SU-DHL-6 (cell line): ENCODE measurements around the gene MOCS1.

Source experiments
- H2AFZ ChIP-seq: fragments of 200-600 bp; sonication (generic); 2 replicates; pipeline ENCODE4 v1.6.1; 2014; ENCODE audit warnings: low read depth, mild to moderate bottlenecking, moderate library complexity, mixed read lengths, antibody characterized with exemption, low read length; ENCODE audit not compliant: severe bottlenecking
- H3F3A ChIP-seq: fragments of 200-600 bp; shearing (Covaris generic); 2 replicates; pipeline ENCODE4 v1.6.0; 2016; ENCODE audit warnings: antibody characterized with exemption, mild to moderate bottlenecking; ENCODE audit not compliant: insufficient read depth
- H3K27ac ChIP-seq: fragments of 200-600 bp; sonication (generic); 2 replicates; pipeline ENCODE4 v1.5.1; 2016; ENCODE audit warnings: low read depth, mild to moderate bottlenecking, low read length, moderate library complexity, mixed read lengths
- H3K27me3 ChIP-seq: fragments of 200-600 bp; sonication (generic), shearing (Covaris generic); 2 replicates; pipeline ENCODE4 v1.6.0; 2014; ENCODE audit warnings: mild to moderate bottlenecking, low read length
- H3K36me3 ChIP-seq: fragments of 200-600 bp; sonication (generic); 2 replicates; pipeline ENCODE4 v1.6.1; 2014; ENCODE audit warnings: mild to moderate bottlenecking, low read length, mixed read lengths
- H3K4me2 ChIP-seq: fragments of 300-600, 200-600 bp; shearing (Covaris generic), sonication (generic); 2 replicates; pipeline ENCODE4 v1.6.0; 2014; ENCODE audit warnings: low read length, low read depth, mild to moderate bottlenecking; ENCODE audit not compliant: poor library complexity, severe bottlenecking
- H3K4me3 ChIP-seq: fragments of 200-600 bp; sonication (generic); 2 replicates; pipeline ENCODE4 v1.5.1; 2014; ENCODE audit warnings: antibody characterized with exemption, low read length, mild to moderate bottlenecking, mixed read lengths; ENCODE audit not compliant: insufficient read depth, poor library complexity, severe bottlenecking
- H3K79me2 ChIP-seq: fragments of 200-600 bp; sonication (generic); 2 replicates; pipeline ENCODE4 v1.6.1; 2014; ENCODE audit warnings: mild to moderate bottlenecking, low read length, moderate library complexity; ENCODE audit not compliant: insufficient read depth
- H3K9ac ChIP-seq: fragments of 200-600 bp; sonication (generic); 2 replicates; pipeline ENCODE4 v1.7.0; 2014; ENCODE audit warnings: mild to moderate bottlenecking, low read length
- H3K9me2 ChIP-seq: fragments of 200-600 bp; sonication (generic); replicated peaks from 2 replicates; pipeline ENCODE4 v1.6.1; 2014; ENCODE audit warnings: low read length; ENCODE audit not compliant: insufficient read depth
- H3K9me3 ChIP-seq: fragments of 200-600 bp; sonication (generic); 2 replicates; pipeline ENCODE4 v1.6.1; 2014; ENCODE audit warnings: low read length, mixed read lengths; ENCODE audit not compliant: insufficient read depth
- H4K20me1 ChIP-seq: fragments of 200-600 bp; sonication (generic); 2 replicates; pipeline ENCODE4 v1.6.1; 2014; ENCODE audit warnings: low read depth, mild to moderate bottlenecking, antibody characterized with exemption, low read length, moderate library complexity, mixed read lengths
- CTCF ChIP-seq: fragments of 200-600 bp; sonication (generic); IDR thresholded peaks from one replicate; pipeline ENCODE4 v1.5.1; 2017; ENCODE audit warnings: antibody characterized with exemption, mild to moderate bottlenecking, low read length, moderate library complexity; ENCODE audit not compliant: insufficient read depth, poor library complexity, severe bottlenecking
- EZH2phosphoT487 ChIP-seq: fragments of 200-600 bp; sonication (generic), shearing (Covaris generic); conservative IDR thresholded peaks from 2 replicates; pipeline ENCODE4 v1.6.1; 2018; ENCODE audit warnings: mild to moderate bottlenecking, antibody characterized with exemption, low read length, moderate library complexity, mixed read lengths

Gene MOCS1

GRCh38 chr6:39926668-39927067 lies 7.6 kb downstream of the MOCS1 start:
- Histone ChIP-seq H3K36me3 (no peaks in the 10 kb centered on the region), H3K79me2 (no peaks in the 10 kb centered on the region), H3K9me2 (no peaks in the 10 kb centered on the region), H3F3A (no peaks in the 10 kb centered on the region), H2AFZ (no peak overlapping the region), H3K9ac (no peak overlapping the region), H3K9me3 (no peaks in the 10 kb centered on the region), H3K27ac (no peak overlapping the region), H3K4me3 (no peak overlapping the region), H3K4me2 (no peak overlapping the region), H3K27me3 (no peaks in the 10 kb centered on the region), H4K20me1 (no peaks in the 10 kb centered on the region)
- TF ChIP-seq EZH2phosphoT487 (no peak), CTCF (no peak)

- no peaks in the 10 kb centered on the region for H4K20me1 ChIP-seq
- H3K4me2 ChIP-seq: no peak overlapping the region
Measured at GRCh38 chr6:39925931-39926290, 8.4 kb downstream of the MOCS1 start.

GRCh38 chr6:39925191-39925930 lies 8.9 kb downstream of the MOCS1 start:
- TF ChIP-seq CTCF (no peak), EZH2phosphoT487 (no peak)
- H2AFZ ChIP-seq: no peak overlapping the region
- no peaks in the 10 kb centered on the region for H4K20me1 ChIP-seq
- H3K4me3 ChIP-seq: no peak overlapping the region
- no peaks in the 10 kb centered on the region for H3K9me3 ChIP-seq
- H3F3A ChIP-seq: no peaks in the 10 kb centered on the region
- no peaks in the 10 kb centered on the region for H3K36me3 ChIP-seq
- no peak overlapping the region for H3K4me2 ChIP-seq
- no peaks in the 10 kb centered on the region for H3K79me2 ChIP-seq
- no peak overlapping the region for H3K9ac ChIP-seq
- no peaks in the 10 kb centered on the region; the same call in 1 of the 2 replicates for H3K27me3 ChIP-seq
- H3K9me2 ChIP-seq: no peaks in the 10 kb centered on the region
- no peak overlapping the region for H3K27ac ChIP-seq

More at GRCh38 chr6:39925931-39926290, 8.4 kb downstream of the MOCS1 start:
- no peak overlapping the region for H3K9ac ChIP-seq
- no peak overlapping the region for H2AFZ ChIP-seq
- H3K27me3 ChIP-seq: no peaks in the 10 kb centered on the region
- H3K9me3 ChIP-seq: no peaks in the 10 kb centered on the region
- H3K79me2 ChIP-seq: no peaks in the 10 kb centered on the region
- TF ChIP-seq EZH2phosphoT487 (no peak), CTCF (no peak)
- H3F3A ChIP-seq: no peaks in the 10 kb centered on the region
- H3K36me3 ChIP-seq: no peaks in the 10 kb centered on the region
- H3K9me2 ChIP-seq: no peaks in the 10 kb centered on the region
- H3K4me3 ChIP-seq: no peak overlapping the region
- no peak overlapping the region for H3K27ac ChIP-seq
